Measurements from ENCODE around the gene RPRML.

- no peak for TF ChIP-seq YY1 (IDR thresholded peaks at IDR 0.05; ENCODE audit: insufficient read depth, insufficient read length)
- no peak for TF ChIP-seq ZNF274 (IDR thresholded peaks at IDR 0.05; ENCODE audit: low read depth, low read length)
Measured at GRCh38 chr17:46964315-46965265, 14.5 kb downstream of the RPRML start.
